ENCODE data around the gene DCAF6. TPM values are rescaled to one million over a fixed set of nuclear protein-coding genes. Genes with fewer than 3 reads are reported as not detected.

Gene DCAF6
- total and polyA plus RNA-seq, 4 donors: 33.5 to 105 (median 71.1) TPM

- Histone ChIP-seq H3K9ac (ENCODE audit: low read depth in 1 of 2, low read length in 2 of 2) (no peak overlapping the region), H3K27ac (ENCODE audit: low read depth in 1 of 2, low read length in 2 of 2) (no peak overlapping the region), H3K9me3 (ENCODE audit: control insufficient read depth in 4 of 4, low read length in 3 of 4) (no peaks in the 10 kb centered on the region), H3K4me1 (ENCODE audit: control insufficient read depth in 4 of 4, insufficient read depth in 4 of 4, low read length in 3 of 4) (peaks cover 0 to 7% (median 2%) of the 10 kb centered on the region in 4 donors), H3K27me3 (ENCODE audit: control insufficient read depth in 4 of 4, insufficient read depth in 4 of 4, low read length in 3 of 4) (no peaks in the 10 kb centered on the region), H3K4me3 (ENCODE audit: low read depth in 1 of 3, low read length in 3 of 3) (no peak overlapping the region), H3K36me3 (ENCODE audit: control insufficient read depth in 4 of 4, insufficient read depth in 3 of 4, low read depth in 1 of 4, low read length in 3 of 4) (peaks cover 4 to 26% (median 16%) of the 10 kb centered on the region in 4 donors)
- TF ChIP-seq, protein P1, sequence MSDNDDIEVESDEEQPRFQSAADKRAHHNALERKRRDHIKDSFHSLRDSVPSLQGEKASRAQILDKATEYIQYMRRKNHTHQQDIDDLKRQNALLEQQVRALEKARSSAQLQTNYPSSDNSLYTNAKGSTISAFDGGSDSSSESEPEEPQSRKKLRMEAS (IDR thresholded peaks at IDR 0.05): no peak
- TF ChIP-seq FOXA2 (IDR thresholded peaks at IDR 0.05): no peak
- TF ChIP-seq, protein P2, sequence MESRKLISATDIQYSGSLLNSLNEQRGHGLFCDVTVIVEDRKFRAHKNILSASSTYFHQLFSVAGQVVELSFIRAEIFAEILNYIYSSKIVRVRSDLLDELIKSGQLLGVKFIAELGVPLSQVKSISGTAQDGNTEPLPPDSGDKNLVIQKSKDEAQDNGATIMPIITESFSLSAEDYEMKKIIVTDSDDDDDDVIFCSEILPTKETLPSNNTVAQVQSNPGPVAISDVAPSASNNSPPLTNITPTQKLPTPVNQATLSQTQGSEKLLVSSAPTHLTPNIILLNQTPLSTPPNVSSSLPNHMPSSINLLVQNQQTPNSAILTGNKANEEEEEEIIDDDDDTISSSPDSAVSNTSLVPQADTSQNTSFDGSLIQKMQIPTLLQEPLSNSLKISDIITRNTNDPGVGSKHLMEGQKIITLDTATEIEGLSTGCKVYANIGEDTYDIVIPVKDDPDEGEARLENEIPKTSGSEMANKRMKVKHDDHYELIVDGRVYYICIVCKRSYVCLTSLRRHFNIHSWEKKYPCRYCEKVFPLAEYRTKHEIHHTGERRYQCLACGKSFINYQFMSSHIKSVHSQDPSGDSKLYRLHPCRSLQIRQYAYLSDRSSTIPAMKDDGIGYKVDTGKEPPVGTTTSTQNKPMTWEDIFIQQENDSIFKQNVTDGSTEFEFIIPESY (IDR thresholded peaks at IDR 0.05): no peak
- TF ChIP-seq RXRA (IDR thresholded peaks at IDR 0.05): no peak
- TF ChIP-seq JUND (IDR thresholded peaks at IDR 0.05): no peak
- DNase-seq (ENCODE audit: low spot score): no peak
- WGBS: 83% methylated on average over 3 of the region's 3 CpGs
These were observed 64.2 kb downstream of the DCAF6 start for GRCh38 chr1:168000656-168001055.

GRCh38 chr1:168001213-168001612 is 64.7 kb downstream of the DCAF6 start:
- H3K27me3 ChIP-seq (ENCODE audit: control insufficient read depth in 4 of 4, insufficient read depth in 4 of 4, low read length in 3 of 4): no peaks in the 10 kb centered on the region
- TF ChIP-seq RXRA (IDR thresholded peaks at IDR 0.05) (no peak), TAF1 (conservative IDR thresholded peaks at IDR 0.05) (no peak), EGR1 (IDR thresholded peaks at IDR 0.05; ENCODE audit: low read depth in 2 of 2) (no peak), RAD21 (IDR thresholded peaks at IDR 0.05) (no peak), FOXA1 (IDR thresholded peaks at IDR 0.05) (no peak), JUND (IDR thresholded peaks at IDR 0.05) (no peak)
- TF ChIP-seq, protein P1 (IDR thresholded peaks at IDR 0.05): no peak
- TF ChIP-seq, protein P3, sequence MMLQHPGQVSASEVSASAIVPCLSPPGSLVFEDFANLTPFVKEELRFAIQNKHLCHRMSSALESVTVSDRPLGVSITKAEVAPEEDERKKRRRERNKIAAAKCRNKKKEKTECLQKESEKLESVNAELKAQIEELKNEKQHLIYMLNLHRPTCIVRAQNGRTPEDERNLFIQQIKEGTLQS (IDR thresholded peaks at IDR 0.05): no peak
- H3K4me3 ChIP-seq (ENCODE audit: low read depth in 1 of 3, low read length in 3 of 3): no peak overlapping the region
- H3K9me3 ChIP-seq (ENCODE audit: control insufficient read depth in 4 of 4, low read length in 3 of 4): no peaks in the 10 kb centered on the region
- no peak overlapping the region for H3K27ac ChIP-seq (ENCODE audit: low read depth in 1 of 2, low read length in 2 of 2)
- DNase-seq (ENCODE audit: low spot score): no peak
- no peak overlapping the region for H3K9ac ChIP-seq (ENCODE audit: low read depth in 1 of 2, low read length in 2 of 2)
- peaks cover 4 to 27% (median 16%) of the 10 kb centered on the region in 4 donors for H3K36me3 ChIP-seq (ENCODE audit: control insufficient read depth in 4 of 4, insufficient read depth in 3 of 4, low read depth in 1 of 4, low read length in 3 of 4)
- WGBS: 94% methylated on average over 1 of the region's 1 CpG
- peaks cover 0 to 6% (median 2%) of the 10 kb centered on the region in 4 donors for H3K4me1 ChIP-seq (ENCODE audit: control insufficient read depth in 4 of 4, insufficient read depth in 4 of 4, low read length in 3 of 4)

DNA sequence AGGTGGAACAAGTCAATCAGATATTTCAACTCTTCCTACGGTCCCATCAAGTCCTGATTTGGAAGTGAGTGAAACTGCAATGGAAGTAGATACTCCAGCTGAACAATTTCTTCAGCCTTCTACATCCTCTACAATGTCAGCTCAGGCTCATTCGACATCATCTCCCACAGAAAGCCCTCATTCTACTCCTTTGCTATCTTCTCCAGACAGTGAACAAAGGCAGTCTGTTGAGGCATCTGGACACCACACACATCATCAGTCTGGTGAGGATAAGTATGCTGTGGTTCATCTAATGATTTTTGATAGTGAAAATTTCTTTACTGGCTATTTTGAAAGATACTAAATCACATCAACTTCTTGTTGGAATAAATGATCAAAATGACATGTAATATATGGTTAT is 68.0 kb downstream of the DCAF6 start:
- WGBS: 96% methylated on average over 2 of the region's 2 CpGs
- H3K27ac ChIP-seq (ENCODE audit: low read depth in 1 of 2, low read length in 2 of 2): no peak overlapping the region
- H3K27me3 ChIP-seq (ENCODE audit: control insufficient read depth in 4 of 4, insufficient read depth in 4 of 4, low read length in 3 of 4): no peaks in the 10 kb centered on the region
- no peaks in the 10 kb centered on the region for H3K9me3 ChIP-seq (ENCODE audit: control insufficient read depth in 4 of 4, low read length in 3 of 4)
- no peak overlapping the region for H3K9ac ChIP-seq (ENCODE audit: low read depth in 1 of 2, low read length in 2 of 2)
- peaks cover 4 to 34% (median 24%) of the 10 kb centered on the region in 4 donors for H3K36me3 ChIP-seq (ENCODE audit: control insufficient read depth in 4 of 4, insufficient read depth in 3 of 4, low read depth in 1 of 4, low read length in 3 of 4)
- H3K4me3 ChIP-seq (ENCODE audit: low read depth in 1 of 3, low read length in 3 of 3): no peak overlapping the region
- no peak for DNase-seq (ENCODE audit: low spot score)
- TF ChIP-seq NR2F2 (IDR thresholded peaks at IDR 0.05) (no peak), TAF1 (conservative IDR thresholded peaks at IDR 0.05) (no peak), GABPA (IDR thresholded peaks at IDR 0.05 in 1 of 2, conservative IDR thresholded peaks at IDR 0.05 in 1 of 2) (no peak), FOXA2 (IDR thresholded peaks at IDR 0.05) (no peak), HNF4G (IDR thresholded peaks at IDR 0.05) (no peak), JUND (IDR thresholded peaks at IDR 0.05) (no peak), REST (IDR thresholded peaks at IDR 0.05) (no peak), SP1 (IDR thresholded peaks at IDR 0.05) (no peak), RAD21 (IDR thresholded peaks at IDR 0.05) (no peak), FOXA1 (IDR thresholded peaks at IDR 0.05) (no peak)
- TF ChIP-seq, protein P1 (IDR thresholded peaks at IDR 0.05): no peak
- TF ChIP-seq, protein P2 (IDR thresholded peaks at IDR 0.05): no peak
- H3K4me1 ChIP-seq (ENCODE audit: control insufficient read depth in 4 of 4, insufficient read depth in 4 of 4, low read length in 3 of 4): no peaks in the 10 kb centered on the region
